NB4 (cell line): ENCODE measurements around the gene PHYHIPL.

ENCODE experiments used
- MYC ChIP-seq: IDR thresholded peaks from 2 replicates; pipeline ENCODE4 v1.6.1; 2011; ENCODE audit warnings: low read depth, low read length
- POLR2A ChIP-seq: IDR thresholded peaks from 2 replicates; pipeline ENCODE4 v1.6.1; 2011; ENCODE audit warnings: mild to moderate bottlenecking; ENCODE audit not compliant: insufficient read length; ENCODE audit errors: extremely low read depth
- TF ChIP-seq, protein P1 (sequence below): IDR thresholded peaks from one replicate; pipeline ENCODE4 v1.5.1; 2012; ENCODE audit warnings: low read depth, low read length
- TF ChIP-seq, protein P2 (sequence below): IDR thresholded peaks from 2 replicates; pipeline ENCODE4 v1.6.1; 2011; ENCODE audit warnings: low read depth, low read length

DNA sequence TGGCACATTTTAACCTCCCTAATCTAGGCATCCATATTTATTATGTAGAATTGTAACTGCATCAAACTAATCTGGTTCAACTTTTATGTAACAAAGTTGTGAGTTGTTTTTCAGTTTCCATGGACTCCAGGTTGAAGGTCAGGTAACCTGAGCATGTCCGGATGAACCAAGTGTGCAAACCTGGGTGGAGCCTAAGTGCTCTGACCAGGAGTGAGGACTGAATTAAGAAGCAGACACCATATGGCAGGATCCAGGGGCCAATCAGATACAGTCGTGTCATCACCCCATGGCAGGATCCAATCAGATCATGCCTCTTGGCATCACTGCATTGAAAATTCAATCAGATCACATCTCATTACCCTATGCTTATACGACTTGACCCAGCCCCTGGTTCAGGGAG lies 41.2 kb upstream of the PHYHIPL start:
- TF ChIP-seq, protein P1, sequence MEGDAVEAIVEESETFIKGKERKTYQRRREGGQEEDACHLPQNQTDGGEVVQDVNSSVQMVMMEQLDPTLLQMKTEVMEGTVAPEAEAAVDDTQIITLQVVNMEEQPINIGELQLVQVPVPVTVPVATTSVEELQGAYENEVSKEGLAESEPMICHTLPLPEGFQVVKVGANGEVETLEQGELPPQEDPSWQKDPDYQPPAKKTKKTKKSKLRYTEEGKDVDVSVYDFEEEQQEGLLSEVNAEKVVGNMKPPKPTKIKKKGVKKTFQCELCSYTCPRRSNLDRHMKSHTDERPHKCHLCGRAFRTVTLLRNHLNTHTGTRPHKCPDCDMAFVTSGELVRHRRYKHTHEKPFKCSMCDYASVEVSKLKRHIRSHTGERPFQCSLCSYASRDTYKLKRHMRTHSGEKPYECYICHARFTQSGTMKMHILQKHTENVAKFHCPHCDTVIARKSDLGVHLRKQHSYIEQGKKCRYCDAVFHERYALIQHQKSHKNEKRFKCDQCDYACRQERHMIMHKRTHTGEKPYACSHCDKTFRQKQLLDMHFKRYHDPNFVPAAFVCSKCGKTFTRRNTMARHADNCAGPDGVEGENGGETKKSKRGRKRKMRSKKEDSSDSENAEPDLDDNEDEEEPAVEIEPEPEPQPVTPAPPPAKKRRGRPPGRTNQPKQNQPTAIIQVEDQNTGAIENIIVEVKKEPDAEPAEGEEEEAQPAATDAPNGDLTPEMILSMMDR = no peak
- TF ChIP-seq POLR2A = no peak
- TF ChIP-seq, protein P2, sequence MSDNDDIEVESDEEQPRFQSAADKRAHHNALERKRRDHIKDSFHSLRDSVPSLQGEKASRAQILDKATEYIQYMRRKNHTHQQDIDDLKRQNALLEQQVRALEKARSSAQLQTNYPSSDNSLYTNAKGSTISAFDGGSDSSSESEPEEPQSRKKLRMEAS = no peak
- TF ChIP-seq MYC = no peak
